NCI-H345 treated with DMSO at 0.1 percent for 48 hours (cell line): ENCODE measurements around the gene FYB2.

Experiments
- DNase-seq: peaks from one replicate; lab custom pipeline; 2025; ENCODE audit not compliant: unreplicated experiment; lab: John Stamatoyannopoulos, UW

FYB2 gene, protein sequence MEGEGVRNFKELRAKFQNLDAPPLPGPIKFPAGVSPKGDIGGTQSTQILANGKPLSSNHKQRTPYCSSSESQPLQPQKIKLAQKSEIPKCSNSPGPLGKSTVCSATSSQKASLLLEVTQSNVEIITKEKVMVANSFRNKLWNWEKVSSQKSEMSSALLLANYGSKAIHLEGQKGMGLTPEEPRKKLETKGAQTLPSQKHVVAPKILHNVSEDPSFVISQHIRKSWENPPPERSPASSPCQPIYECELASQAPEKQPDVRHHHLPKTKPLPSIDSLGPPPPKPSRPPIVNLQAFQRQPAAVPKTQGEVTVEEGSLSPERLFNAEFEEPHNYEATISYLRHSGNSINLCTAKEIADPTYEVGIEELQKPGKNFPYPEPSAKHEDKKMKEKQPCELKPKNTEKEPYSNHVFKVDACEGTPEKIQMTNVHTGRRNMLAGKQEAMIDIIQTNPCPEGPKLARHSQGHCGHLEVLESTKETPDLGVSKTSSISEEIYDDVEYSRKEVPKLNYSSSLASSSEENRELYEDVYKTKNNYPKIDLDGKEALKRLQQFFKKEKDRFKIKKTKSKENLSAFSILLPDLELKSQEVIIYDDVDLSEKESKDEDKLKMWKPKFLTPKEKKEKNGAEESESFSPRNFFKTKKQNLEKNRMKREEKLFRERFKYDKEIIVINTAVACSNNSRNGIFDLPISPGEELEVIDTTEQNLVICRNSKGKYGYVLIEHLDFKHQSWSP

DNA sequence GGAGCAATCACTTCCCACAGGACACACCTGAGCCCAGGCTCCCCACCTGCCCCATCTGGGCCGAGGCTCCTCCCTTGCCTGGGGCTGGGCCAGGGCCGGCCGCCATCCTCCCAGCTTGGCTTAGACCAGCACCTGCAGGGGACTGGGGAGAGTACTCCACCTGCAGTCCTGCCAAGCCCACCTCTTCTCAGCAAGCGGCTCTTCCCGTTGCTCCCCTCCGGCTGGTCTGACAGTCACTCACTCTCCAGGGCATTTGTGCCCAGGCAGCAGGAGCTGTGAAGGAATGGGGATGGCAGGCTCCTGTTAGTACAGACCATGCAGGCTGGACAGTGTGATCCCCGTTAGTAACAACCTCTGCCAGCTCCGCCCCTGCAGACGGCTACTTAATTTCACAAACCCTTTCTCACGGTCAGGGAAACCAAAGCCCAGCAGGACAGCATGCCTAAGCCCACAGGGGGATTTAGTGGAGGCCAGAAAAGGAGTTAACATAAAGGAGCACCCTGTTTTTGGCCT is at the start of gene FYB2:
Gene FYB2, minus strand, starts transcription at position 18 of the 513 bp plus-strand sequence. CDS start 114 bp downstream, outside the sequence.
- DNase-seq, result no peak

DNA sequence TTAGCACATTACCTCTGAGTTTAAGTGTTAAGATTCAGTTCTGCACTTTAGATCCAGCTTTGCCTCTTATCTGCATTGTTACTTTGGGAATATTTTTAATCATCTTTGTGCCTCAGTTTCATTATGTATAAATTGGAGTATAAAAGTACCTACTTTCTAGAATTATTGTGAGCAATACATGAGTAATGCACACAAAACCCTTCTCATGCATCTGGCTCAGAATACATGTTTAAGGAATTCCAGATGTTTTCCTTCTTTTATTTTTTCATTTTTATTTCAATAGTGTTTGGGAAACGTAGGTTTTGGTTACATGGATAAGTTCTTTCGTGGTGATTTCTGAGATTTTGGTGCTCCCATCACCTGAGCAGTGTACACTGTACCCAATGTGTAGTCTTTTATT is 49.6 kb upstream of the FYB2 start:
- DNase-seq, result no peak

DNA sequence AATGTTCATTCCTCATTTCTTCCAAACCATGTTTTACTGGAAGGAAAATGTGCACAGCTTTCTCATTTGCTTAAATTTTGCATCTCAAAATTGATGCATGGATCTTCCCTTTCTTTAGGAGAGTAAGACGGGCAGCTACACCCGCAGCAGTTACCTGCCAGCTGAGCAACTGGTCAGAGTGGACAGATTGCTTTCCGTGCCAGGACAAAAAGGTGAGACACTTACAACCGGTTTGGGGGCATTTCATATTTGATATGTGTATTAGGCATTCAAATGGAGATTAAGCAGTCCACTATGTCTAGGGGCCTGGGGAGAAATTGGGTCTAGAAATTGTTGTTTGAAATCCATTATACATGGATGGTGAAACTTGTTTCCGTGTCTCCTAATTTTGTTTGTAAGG is 48.3 kb upstream of the FYB2 start:
- no peak for DNase-seq

DNA sequence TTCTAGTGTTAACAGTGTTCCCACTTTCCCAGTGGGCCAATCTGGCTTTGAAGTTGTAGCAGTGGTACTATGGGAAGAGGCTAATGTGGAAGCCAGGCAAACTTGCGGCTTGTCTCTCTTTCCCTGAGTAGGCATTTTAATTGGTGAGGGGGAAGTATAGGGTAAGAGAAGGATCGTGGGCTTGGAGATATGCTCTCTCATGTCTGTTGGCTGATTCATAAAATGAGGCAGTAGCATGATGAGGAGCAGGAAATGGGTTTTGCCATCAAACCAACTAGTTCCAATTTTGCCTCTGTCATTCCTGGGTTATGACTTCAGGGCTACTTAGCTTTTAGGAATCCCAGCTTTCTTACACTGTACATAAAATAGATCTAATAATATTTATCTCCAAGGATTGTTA is 47.5 kb upstream of the FYB2 start:
- DNase-seq, result no peak

DNA sequence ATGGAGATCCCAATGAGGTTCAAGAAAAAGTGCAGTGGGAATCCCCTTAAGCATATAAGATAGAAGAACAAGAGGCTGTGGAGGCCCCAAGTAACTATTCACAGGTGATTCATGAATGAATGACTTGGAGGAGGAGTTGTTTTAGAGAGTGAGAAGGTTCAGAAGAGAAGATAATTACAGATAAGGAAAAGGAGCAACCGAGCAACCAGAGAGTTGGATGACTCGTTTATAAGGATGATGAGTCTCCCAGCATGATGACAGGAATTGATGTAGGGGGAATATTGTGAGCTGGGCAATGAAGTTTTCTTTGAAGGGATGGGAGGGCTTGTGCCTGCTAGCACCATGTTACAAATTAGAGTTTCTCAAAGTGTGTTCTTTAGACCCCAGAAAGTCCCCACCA is 45.2 kb upstream of the FYB2 start:
- DNase-seq, result no peak

DNA sequence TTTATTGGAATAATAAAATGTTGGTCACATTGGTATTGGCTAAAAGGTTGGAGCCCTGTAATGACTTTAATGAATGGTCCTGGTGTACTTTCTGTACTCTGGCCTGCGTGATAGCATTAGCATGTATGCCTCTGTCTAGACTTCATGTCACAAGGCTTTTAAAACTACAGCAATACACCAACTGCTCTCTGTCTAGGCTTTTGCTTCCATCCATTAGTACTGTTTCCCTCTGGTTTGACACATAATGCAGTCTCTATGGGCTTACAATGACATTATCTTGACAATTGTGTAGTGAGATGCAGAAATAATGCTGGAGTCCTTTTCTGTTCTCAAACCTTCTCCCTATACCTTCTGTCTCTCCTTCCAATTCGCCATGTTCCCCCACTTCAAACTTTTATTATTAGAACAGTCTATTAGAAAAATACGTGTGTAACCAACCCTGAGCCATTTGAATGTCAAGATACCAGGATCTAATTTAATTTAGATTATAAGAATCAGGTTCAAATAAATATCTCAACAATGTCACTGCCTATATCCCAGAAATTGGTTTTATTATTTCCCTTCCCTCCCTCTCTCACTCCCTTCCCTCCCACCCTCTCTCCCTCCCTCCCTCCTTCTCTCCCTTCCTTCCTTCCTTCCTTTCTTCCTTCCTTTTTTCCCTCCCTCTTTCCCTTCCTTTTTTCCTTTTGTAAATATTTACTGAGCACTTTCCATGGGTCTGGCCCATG is 44.2 kb upstream of the FYB2 start:
- DNase-seq, result no peak

DNA sequence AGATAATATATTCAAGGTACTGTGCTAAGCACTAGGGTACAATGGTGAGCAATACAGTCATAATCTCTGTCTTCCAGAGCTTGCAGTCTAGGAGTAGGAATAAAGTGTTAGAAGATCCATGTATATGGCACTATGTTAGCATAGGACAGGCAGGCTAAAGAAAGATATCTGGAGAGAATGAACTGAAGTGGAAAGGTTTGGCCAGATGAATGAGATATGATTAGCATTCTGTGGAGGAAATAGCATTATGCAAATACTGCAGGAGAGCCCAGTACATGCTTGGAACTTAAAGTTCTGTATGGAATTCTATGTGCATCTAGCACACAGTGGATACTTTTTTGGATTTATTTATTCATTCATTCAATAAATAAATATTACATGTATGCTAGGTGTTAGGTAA is 40.1 kb upstream of the FYB2 start:
- DNase-seq, result no peak

DNA sequence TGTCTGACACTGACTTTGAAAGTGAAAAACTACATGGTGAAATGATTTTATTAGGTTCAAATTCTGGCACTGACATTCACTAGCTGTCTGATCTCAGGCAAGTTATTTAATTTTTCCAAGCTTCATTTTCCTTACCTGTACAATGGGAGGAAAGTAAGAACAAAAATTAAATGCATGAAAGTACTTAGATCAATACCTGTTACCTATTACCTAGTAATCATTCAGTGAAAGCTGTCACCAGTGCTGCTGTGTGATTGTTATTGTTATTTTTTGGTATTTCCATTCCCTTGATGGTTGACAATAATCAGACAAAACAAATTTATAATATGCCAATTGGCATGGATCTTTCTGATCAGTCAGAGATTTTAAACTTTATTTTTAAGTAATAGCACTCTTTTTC is 37.0 kb upstream of the FYB2 start:
- DNase-seq, result no peak

DNA sequence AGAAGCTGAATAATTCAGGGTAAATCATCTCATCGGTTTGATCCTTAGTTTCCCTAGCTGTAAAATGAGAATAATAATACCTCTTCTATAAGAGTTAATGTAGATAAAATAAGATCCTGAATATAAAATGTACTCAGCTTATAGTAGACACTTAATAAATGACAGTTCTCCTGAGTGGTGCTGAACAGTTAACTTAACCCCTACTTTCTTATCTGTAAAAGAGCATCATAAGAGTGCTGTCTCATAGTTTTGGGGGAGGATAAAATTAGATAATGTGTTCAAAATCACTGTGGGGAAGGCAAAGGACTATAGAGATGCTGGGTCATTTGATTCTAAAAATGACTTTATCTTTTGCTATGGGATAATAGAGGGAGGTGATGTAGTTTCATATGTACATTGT is 36.0 kb upstream of the FYB2 start:
- no peak for DNase-seq

DNA sequence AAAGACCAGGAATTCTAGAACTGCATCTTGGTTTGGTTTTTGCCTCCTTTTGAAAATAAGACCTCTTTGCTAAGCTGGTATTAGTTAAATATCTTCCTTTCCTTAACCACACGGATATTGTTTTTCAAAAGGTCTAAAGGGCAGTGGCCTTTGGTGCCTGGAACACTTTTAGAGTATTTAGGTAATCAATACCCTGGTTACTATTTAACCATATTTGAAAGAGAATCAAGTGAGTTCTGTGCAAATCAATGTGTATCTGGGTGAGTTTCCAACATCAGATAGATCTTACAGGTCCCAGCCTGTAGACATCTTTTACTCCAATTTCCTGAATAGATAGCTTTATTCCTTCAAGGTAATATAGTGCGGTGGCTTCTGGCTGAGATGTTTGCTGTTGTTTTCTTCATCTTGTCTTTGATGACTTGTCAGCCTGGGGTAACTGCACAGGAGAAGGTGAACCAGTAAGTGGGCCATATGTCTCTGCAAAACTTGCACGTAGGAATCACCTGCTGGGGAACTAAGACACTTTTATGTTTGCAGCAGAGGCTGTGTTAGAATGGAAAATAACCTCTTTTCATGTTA is 35.4 kb upstream of the FYB2 start, which contains the start of gene C8A:
Gene C8A, plus strand, starts transcription at position 277 of the 579 bp plus-strand sequence. Its CDS starts 105 bp downstream, at position 382.
- DNase-seq, result no peak

DNA sequence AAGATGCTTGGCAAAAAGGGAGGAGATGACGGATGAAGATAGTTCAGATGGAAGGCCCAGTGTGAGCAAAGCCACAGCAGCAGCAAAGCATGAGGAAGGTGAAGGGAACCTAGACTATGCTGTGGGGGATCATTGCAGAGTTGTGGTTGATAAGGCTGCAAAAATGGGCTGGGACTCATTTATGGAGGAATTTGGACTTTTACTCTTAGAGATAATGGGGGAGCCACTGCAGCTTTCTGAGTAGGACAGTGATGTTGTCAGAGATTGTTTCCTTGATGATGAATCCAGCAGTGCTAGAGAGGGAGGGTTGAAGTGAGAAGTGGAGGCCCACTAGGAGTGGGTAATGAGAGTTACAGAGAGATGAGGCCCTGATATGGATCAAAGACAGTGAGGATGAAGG is 33.3 kb upstream of the FYB2 start:
- DNase-seq, result no peak

DNA sequence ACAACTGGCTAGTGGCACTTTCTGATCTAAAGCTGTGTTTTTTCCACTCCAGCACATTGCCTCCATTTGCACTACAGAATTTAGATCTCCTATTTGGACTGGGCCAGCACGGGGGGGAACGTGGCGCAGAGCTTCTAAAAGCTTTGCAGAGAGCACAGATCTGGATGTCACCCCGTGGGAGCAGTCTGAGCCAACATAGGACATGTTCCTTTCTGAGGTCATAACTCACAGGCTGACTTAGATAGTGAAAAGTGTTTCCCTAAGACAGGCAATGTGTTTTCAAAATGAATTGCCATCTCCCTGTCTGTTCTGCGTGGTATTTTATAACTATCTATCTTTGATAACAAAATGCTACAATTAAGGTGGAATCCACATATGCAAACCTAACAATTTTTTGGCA is 31.7 kb upstream of the FYB2 start:
- no peak for DNase-seq

DNA sequence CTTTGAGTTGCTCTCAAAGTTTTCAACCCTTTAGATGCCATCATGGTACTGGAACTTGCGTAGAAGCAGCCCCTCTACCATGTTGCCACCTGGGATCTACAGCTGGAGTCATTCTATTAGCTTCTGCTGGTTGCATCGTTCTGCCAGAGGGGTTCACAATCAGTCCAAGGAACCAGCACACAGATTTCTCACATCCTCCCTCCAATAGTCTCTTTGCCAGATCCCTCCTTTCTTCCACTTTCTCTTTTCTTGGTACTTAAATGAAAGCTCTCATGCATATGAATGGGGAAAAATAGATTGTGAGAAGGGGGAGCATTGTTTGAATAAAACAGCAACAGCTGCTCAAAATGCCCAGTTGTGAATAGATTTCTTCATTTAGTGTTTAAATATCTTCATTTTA is 31.2 kb upstream of the FYB2 start:
- no peak for DNase-seq

DNA sequence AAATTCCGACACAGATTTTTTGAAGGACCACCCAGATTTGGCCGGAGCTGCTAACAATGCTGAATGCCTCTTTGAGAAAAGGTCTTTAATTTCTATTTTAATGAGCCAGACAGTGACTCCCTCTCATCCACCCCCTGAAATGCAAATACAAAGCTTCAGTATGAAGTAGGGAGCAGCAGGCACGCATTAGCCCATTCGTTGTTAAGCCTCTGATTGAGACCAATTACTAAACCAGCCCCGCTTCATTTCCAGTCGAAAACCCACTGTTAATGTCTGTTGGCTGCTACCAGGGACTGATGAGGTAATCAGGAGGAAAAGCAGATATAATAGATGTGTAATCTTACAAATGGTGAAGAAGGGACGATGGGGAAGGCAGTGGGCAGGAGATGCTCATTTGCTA is 30.5 kb upstream of the FYB2 start:
- no peak for DNase-seq

DNA sequence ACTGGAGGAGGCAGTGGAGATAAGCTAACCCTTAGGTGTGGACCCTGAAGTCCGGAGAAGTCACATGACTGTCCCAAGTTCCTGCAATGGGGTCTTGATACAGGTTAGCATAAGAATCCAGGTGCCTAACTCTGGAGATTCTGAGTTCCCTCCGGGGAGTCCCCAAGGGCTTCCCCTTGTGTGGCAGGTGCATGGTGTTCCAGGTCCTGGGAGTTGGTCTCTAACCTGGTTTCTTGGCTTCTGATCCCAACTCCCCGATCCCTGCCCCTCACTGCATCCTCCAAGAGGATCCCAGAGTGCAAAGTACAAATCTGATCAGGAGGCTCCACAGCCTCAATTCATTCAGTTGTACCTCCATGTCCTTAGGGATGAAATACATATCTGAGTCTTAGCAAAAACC is 26.1 kb upstream of the FYB2 start:
- no peak for DNase-seq

DNA sequence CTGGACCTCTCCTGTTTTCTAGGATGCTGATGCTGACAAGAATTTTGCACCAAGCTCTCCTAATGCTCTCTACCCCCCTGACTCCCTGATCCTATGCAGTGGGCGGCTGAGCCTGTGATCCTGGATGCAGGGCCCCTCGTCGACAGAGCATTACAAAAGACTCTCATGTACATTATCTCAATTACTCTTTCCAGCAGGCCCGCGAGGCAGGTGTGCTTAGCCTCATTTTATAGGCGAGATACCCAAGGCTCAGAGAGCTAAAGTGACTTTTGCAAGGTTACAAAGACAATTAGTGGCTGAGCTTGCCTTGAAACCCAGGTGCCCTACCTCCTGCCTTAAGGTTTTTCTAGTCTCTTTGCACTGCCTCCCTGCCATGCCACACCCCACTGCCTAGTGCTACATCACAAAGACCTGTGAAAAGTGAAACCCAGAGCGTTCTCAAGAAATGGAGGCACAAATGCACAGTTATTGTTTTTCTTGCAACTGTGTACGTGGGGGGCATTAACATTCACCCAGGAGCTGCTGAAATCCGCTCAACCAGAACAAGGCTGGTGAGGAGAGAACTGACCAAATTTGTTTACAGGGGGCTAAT is 25.4 kb upstream of the FYB2 start:
- DNase-seq, result peak; percentile 51

DNA sequence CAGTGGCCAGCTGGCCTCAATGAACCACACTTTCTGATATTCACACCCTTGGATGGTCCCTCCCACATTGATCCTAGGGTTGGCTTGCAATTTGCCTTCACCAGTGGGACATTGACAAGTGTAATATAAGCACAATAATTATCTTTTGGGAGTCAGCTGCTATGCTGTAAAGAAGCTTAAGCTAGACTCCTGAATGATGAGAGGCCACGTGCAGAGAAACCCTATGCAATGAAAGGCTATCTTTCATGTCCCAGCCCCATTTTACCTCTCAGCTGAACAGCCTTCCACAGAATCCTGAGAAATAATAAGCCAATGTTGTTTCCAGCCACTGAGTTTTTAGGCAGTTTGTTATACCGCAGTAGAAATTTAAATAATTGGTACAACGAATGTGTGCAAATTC is 24.3 kb upstream of the FYB2 start:
- DNase-seq, result no peak

DNA sequence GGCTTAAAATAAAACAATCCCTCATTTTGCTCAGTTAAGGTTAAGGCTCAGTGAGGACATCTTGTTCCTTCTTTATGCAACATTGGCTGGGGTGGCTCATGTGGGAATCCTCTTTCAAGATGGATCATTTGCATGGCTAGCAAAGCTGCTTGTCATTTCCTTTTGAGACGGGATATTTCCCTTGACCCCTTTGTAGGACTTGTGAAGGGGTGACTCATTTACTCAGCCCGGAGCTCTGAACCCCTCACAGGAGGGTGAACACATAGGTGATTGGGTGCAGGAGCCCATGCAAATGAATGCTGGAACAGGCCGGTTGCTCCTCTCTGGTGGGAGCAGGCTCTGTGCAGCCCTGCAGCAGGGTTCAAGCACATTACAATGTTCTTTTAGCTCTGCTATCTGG is 19.6 kb upstream of the FYB2 start:
- DNase-seq, result no peak

DNA sequence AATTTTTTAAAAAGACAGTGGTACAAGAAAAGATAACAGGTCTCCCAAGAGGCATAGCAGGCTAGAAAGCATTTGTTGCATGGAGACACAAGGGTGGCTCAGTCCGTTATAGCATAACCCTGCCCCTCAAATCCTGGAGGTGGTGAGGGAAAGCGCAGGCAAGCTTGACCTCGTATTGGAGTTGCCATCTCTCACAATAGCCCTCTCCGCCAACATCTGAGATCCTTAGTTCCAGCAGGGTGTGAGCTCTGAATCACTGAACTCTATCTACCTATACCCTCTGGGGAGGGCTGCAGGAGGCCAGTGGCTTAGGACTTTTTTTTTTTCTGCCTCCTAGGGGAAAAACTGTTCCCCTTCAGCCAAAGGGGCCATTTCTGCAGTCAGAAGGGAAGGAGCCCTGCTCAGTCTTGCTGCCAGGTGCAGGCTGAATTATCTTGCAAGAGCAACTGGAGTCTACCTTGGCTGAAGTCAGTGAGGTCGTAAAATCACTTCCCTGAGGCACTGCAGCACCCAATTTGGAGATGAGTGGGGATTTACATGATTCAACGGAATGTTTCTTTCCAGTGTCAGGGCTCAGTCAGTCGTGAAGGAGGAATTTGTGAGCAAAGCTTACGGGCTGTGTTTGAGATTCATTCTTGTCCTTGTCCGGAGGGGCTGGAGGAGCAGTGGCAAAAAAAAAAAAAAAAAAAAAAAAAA is 18.2 kb upstream of the FYB2 start:
- no peak for DNase-seq

DNA sequence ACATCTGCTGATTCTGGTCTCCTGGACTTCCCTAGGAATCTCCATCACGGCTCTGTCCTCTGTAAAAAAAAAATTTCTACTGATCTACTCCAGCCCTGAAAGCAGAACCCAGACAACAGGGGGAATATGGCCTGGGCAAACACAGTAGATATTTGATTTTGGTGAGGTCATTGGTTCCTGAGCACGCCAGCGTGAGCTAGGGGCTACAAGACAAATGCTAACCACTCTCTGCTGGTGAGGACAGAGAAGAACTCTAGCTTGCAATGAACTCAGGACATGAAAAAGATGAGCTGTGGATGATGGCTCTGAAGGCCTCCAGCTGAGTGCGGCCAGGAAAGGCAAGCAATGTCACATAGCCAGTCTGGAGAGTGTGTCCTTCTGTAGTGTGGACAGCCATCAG is 17.2 kb upstream of the FYB2 start:
- no peak for DNase-seq
